Liver (tissue), 9 donors: ENCODE results near the gene PRXL2C. TPM values are rescaled to one million over a fixed set of nuclear protein-coding genes. Genes with fewer than 3 reads are reported as not detected.

Experiments used
- DNase-seq: peaks from one replicate; pipeline ENCODE4 v3.0.0-alpha.2; 2017; ENCODE audit warnings: low spot score
- H3K27ac ChIP-seq, 2 donors: one replicate each; pipeline ENCODE4 v1.7.0; 2013; ENCODE audit warnings: inconsistent platforms in 2 of 2, low read length in 2 of 2, control low read depth in 1 of 2, low read depth in 1 of 2, mild to moderate bottlenecking in 1 of 2
- H3K27me3 ChIP-seq, 4 donors: one replicate each; pipeline versions ENCODE4 v1.6.1 to v1.7.0; 2013; ENCODE audit warnings: low read length in 3 of 4, inconsistent platforms in 1 of 4, mild to moderate bottlenecking in 1 of 4, moderate library complexity in 1 of 4; ENCODE audit not compliant: control insufficient read depth in 4 of 4, insufficient read depth in 4 of 4
- H3K36me3 ChIP-seq, 4 donors: one replicate each; pipeline versions ENCODE4 v1.6.1 to v1.7.0; 2013; ENCODE audit warnings: low read length in 3 of 4, mild to moderate bottlenecking in 3 of 4, low read depth in 1 of 4, moderate library complexity in 1 of 4; ENCODE audit not compliant: control insufficient read depth in 4 of 4, insufficient read depth in 3 of 4
- H3K4me1 ChIP-seq, 4 donors: one replicate each; pipeline versions ENCODE4 v1.6.1 to v1.7.0; 2013; ENCODE audit warnings: low read length in 3 of 4, mild to moderate bottlenecking in 3 of 4, moderate library complexity in 1 of 4; ENCODE audit not compliant: control insufficient read depth in 4 of 4, insufficient read depth in 4 of 4
- H3K4me3 ChIP-seq, 3 donors: one replicate each; pipeline versions ENCODE4 v1.6.1 to v1.7.0; 2013; ENCODE audit warnings: low read length in 3 of 3, control low read depth in 1 of 3, low read depth in 1 of 3, mild to moderate bottlenecking in 1 of 3
- H3K9ac ChIP-seq, 2 donors: one replicate each; pipeline ENCODE4 v1.7.0; 2013; ENCODE audit warnings: low read length in 2 of 2, mild to moderate bottlenecking in 2 of 2, moderate library complexity in 2 of 2, control low read depth in 1 of 2, low read depth in 1 of 2
- H3K9me3 ChIP-seq, 4 donors: one replicate each; pipeline versions ENCODE4 v1.6.1 to v1.7.0; 2013; ENCODE audit warnings: low read length in 3 of 4; ENCODE audit not compliant: control insufficient read depth in 4 of 4
- EGR1 ChIP-seq, 2 donors: IDR thresholded peaks; 2 replicates each; pipeline ENCODE4 v1.6.1; 2016 to 2018; ENCODE audit warnings: antibody characterized with exemption in 2 of 2, low read depth in 2 of 2
- FOXA1 ChIP-seq: IDR thresholded peaks from 2 replicates; pipeline ENCODE4 v1.6.1; 2016; ENCODE audit warnings: antibody characterized with exemption
- FOXA2 ChIP-seq: IDR thresholded peaks from 2 replicates; pipeline ENCODE4 v1.6.1; 2016; ENCODE audit warnings: antibody characterized with exemption
- GABPA ChIP-seq, 2 donors: IDR thresholded peaks in 1 of 2; conservative IDR thresholded peaks in 1 of 2; 2 replicates each; pipeline ENCODE4 v1.6.1; 2016; ENCODE audit warnings: antibody characterized with exemption in 2 of 2, mild to moderate bottlenecking in 1 of 2, moderate library complexity in 1 of 2
- HNF4G ChIP-seq: IDR thresholded peaks from 2 replicates; pipeline ENCODE4 v1.6.1; 2016; ENCODE audit warnings: antibody characterized with exemption
- NR2F2 ChIP-seq: IDR thresholded peaks from 2 replicates; pipeline ENCODE4 v1.6.1; 2016; ENCODE audit warnings: antibody characterized with exemption
- RAD21 ChIP-seq, 2 donors: IDR thresholded peaks; 2 replicates each; pipeline ENCODE4 v1.6.1; 2016; ENCODE audit warnings: antibody characterized with exemption in 2 of 2, mild to moderate bottlenecking in 2 of 2
- REST ChIP-seq: IDR thresholded peaks from 2 replicates; pipeline ENCODE4 v1.6.1; 2016; ENCODE audit warnings: antibody characterized with exemption, mild to moderate bottlenecking
- RXRA ChIP-seq, 2 donors: IDR thresholded peaks; 2 replicates each; pipeline ENCODE4 v1.6.1; 2017 to 2018; ENCODE audit warnings: antibody characterized with exemption in 2 of 2, mild to moderate bottlenecking in 1 of 2
- SP1 ChIP-seq: IDR thresholded peaks from 2 replicates; pipeline ENCODE4 v1.6.1; 2018; ENCODE audit warnings: antibody characterized with exemption, mild to moderate bottlenecking
- TAF1 ChIP-seq: conservative IDR thresholded peaks from 2 replicates; pipeline ENCODE4 v1.6.1; 2016; ENCODE audit warnings: antibody characterized with exemption, mild to moderate bottlenecking
- YY1 ChIP-seq: IDR thresholded peaks from 2 replicates; pipeline ENCODE4 v1.6.1; 2016; ENCODE audit warnings: antibody characterized with exemption, mild to moderate bottlenecking
- ZBTB33 ChIP-seq: IDR thresholded peaks from 2 replicates; pipeline ENCODE4 v1.6.1; 2016; ENCODE audit warnings: antibody characterized with exemption
- WGBS: extraction: QIAGEN DNeasy Blood & Tissue Kit; methylation state at CpG from one replicate; pipeline ENCODE4 v1.1.7; 2013; 5-methylcytosine and 5-hydroxymethylcytosine counted together
- polyA plus RNA-seq, 2 donors: library from polyadenylated mRNA; stranded (reverse) in 1 of 2; unstranded in 1 of 2; fragments of 200-250 nt in 1 of 2; fragments of >200 nt in 1 of 2; fragmentation: Nextera tagmentation in 1 of 2; extraction: Ambion mirVana in 1 of 2; gene quantifications; one replicate each; pipeline versions ENCODE4 v1.2.1 to v1.2.3, GENCODE V29; 2013 to 2015
- total RNA-seq, 2 donors: library from RNA; depleted of rRNA; stranded (reverse); fragments of >200 nt; gene quantifications; one replicate each; pipeline ENCODE4 v1.2.3, GENCODE V29; 2014
- TF ChIP-seq, protein P1 (sequence below): fragments of 150-350 bp; IDR thresholded peaks from 2 replicates; pipeline ENCODE4 v1.5.1; 2017; ENCODE audit warnings: improper control_type of control experiment, low read depth, low read length; ENCODE audit not compliant: missing input control
- donor health status: healthy.
- donor health status: healthy.
- donor health status: healthy.
- donor health status: healthy.
- donor health status: healthy.

The PRXL2C gene
- total and polyA plus RNA-seq, 4 donors: 2.2 to 6.7 (median 4.1) TPM

DNA sequence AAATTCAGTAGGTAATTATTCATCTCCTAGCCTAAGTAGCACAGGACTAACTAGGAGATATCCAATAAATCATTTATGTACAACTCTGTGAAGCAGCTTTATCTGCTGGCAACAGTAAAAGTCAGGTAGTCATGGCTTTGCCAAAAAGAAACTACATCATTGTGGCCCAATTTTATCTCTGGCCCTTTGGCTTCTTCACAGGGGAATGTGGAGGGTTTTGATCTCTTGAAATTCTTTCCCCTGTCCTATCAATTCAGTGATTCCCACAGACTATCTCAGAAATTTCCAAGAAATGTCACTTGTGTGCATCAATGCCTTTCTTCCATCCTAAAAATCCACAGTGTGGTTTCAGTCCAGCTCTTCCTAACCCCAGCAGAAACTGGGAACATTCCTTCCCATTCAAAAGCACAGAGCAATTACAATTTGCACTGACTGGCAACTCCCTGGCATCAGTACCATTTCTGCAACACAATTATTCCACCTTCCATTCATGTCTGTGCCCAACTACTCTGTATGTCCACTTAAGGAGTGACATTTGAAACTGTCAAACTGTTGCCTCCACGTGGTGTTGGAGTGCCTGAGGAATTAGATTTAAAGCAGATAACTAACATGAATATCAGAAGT lies 42.0 kb downstream of the PRXL2C start:
- H3K27me3 ChIP-seq: no peaks in the 10 kb centered on the region
- H3K4me1 ChIP-seq: peaks cover 6 to 21% (median 15%) of the 10 kb centered on the region in 4 donors
- 54% methylated on average over 1 of the region's 1 CpG for WGBS
- peak overlapping the region; percentile 78 to 84 for H3K27ac ChIP-seq
- no peaks in the 10 kb centered on the region for H3K9me3 ChIP-seq
- H3K9ac ChIP-seq: peak overlapping the region; percentile 12 to 36
- DNase-seq: no peak
- H3K4me3 ChIP-seq: no peak overlapping the region
- TF ChIP-seq, protein P1, sequence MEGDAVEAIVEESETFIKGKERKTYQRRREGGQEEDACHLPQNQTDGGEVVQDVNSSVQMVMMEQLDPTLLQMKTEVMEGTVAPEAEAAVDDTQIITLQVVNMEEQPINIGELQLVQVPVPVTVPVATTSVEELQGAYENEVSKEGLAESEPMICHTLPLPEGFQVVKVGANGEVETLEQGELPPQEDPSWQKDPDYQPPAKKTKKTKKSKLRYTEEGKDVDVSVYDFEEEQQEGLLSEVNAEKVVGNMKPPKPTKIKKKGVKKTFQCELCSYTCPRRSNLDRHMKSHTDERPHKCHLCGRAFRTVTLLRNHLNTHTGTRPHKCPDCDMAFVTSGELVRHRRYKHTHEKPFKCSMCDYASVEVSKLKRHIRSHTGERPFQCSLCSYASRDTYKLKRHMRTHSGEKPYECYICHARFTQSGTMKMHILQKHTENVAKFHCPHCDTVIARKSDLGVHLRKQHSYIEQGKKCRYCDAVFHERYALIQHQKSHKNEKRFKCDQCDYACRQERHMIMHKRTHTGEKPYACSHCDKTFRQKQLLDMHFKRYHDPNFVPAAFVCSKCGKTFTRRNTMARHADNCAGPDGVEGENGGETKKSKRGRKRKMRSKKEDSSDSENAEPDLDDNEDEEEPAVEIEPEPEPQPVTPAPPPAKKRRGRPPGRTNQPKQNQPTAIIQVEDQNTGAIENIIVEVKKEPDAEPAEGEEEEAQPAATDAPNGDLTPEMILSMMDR: no peak
- no peak for TF ChIP-seq GABPA (IDR thresholded peaks at IDR 0.05 in 1 of 2, conservative IDR thresholded peaks at IDR 0.05 in 1 of 2)
- no peak for TF ChIP-seq ZBTB33
- no peak for TF ChIP-seq TAF1
- TF ChIP-seq FOXA2: no peak
- TF ChIP-seq HNF4G: no peak
- no peak for TF ChIP-seq NR2F2
- no peak for TF ChIP-seq YY1
- no peak for TF ChIP-seq RAD21 (IDR thresholded peaks at IDR 0.05)
- no peak for TF ChIP-seq RXRA (IDR thresholded peaks at IDR 0.05)
- TF ChIP-seq EGR1 (IDR thresholded peaks at IDR 0.05; ENCODE audit: low read depth in 2 of 2): no peak
- TF ChIP-seq SP1: no peak
- no peak for TF ChIP-seq REST
- TF ChIP-seq FOXA1: no peak
- H3K36me3 ChIP-seq: no peaks in the 10 kb centered on the region
